HG03354 (cell line): ENCODE results near the gene FOXO6.

Experiments used
- ATAC-seq: cut with Tn5 transposase; IDR thresholded peaks from one replicate; pipeline ENCODE4 v1.9.1; 2021; ENCODE audit warnings: mild to moderate bottlenecking; ENCODE audit not compliant: unreplicated experiment, poor library complexity, severe bottlenecking

FOXO6 gene

GRCh38 chr1:41360786-41361494, at the start of gene FOXO6:
Gene FOXO6 (plus strand): TSS chr1:41361434.
- ATAC-seq, result peak; percentile 89

GRCh38 chr1:41312991-41313645, 48.1 kb upstream of the FOXO6 start:
- no peak for ATAC-seq

DNA sequence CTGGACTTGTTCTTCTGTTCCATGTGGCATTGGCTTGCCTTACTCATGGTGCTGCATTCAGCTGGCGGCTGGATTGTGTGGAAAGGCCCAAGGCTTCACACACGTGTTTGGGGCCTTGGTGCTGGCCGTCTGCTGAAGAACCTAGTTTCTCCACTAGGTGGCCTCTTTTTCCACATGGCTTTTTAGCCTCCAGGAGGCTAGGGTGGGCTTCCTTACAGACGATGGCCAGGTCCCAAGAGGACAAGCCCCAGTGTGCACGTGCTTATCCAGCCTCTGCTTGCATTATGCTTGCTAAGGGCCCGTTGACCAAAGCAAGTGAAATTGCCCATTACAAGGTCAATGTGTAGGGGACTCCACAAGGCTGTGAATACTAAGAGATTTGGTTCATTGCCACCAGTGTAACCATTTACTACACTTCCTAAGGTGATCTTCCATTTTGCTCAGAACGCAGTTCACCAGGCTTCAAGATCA, 47.5 kb upstream of the FOXO6 start:
- ATAC-seq, result no peak

DNA sequence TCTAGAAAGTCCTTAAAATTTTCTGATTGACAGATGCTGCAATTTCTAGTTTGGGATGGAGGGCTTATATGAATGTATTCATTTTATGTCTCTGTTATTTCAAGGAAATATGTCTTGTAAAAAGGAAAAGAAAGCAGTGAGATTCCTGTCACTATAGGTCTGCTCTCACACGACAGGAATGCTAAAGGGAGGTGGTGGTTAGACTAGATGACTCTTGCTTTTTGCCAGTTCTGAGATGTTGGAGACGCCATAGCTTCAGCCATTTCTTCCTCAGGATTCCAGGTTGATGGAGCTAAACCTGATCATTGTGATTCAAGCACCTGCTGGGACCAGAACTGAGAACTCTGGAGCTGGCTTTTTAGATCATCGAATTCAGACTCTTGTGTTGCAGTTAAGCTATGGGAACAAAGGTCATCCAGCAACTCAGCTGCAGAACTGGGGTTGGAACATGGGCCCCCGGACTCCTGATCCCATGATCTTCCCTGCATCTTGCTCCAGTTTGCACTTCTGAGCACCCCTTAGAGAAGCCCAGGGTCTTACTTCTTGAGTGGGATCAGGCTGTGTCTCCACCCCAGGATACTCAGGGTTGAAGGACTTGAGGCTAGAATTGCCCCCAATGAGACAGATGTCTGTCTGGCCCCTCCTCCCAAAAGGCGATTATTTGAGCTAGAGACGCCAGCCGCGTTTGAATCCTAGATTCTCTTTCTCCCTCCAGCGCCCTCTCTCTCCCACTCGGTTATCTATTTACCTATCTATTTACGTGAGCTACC, 46.7 kb upstream of the FOXO6 start:
- no peak for ATAC-seq

DNA sequence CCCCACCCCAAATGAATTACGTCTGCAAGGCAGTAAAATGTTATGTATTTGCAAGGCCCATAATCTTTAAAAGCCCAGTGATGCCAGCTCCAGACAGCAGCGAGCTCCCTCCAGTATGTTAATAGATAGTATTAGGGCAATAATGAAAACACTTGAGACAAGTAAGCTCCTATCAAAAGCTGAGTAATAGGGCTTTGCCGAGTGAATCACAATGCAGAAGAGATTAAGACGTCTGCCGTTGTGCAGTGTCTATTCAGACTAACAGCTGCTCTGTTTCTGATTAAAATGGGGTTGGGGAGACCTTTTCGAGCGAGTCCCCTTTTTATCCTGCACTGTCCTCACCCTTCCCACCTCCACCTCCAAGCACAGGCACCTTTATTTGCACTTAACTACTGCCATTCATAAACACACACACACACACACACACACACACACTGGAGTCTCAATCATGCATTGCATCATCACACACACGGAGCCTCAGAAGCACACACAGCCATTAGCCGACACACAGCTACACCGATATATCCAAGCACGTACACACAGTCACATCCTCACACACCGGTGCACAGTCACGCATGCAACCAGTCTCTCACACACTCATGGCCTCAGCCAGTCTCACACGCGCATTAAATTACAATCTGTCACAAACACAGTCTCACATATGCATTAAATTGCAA, 46.0 kb upstream of the FOXO6 start:
- ATAC-seq, result no peak

GRCh38 chr1:41315871-41316270, 45.4 kb upstream of the FOXO6 start:
- ATAC-seq, result no peak

- ATAC-seq, result no peak
Measured at GRCh38 chr1:41317361-41317760, 43.9 kb upstream of the FOXO6 start.

DNA sequence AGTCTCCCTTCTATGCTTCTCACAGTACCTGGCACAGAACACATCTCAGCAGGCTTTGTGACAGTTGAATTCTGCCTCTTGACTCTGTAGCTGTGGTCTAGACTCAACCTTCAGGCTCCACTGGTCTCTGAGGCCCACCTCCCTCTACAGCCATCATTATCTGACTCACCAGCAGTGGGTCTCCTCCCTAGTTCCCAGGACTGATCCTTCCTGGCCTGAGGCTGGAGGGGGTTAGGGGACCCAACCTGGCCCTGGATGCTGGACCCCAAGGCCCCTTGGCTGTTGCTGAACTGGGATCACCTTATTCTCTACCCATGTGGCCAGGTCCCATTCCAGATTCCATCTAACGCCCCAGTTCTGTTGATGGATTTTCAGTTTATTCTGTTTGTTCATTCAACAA, 43.1 kb upstream of the FOXO6 start:
- ATAC-seq, result no peak

DNA sequence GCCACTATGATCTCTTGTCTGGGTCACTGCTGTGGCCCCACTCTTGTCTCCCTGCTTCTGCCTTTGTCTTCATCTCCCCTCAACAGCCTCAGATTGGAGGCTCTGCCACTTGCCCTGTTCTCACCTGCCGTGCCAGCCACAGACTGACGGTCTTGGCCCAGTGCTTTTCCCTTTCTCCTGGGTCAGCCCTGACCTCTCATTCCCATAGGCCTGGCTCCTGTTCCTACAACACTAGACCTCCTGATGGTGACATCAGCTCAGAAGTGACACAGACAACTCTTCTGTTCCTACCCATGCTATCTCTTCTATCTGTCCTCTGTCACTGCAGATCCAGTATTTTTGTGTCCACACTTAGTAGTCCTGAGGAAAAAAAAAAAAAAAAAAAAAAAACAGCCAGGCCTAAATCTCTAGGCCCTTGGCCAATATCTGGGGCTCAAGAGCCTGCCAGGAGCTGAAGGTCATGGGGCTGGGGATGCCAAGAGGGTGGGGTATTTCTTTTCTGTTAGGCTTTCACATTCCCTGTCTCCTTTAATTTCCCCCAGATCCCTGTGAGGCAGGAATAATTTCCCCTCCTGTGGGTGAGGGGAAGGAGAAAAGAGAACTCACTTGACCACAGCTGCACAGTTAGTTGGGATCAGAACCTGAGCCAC, 42.0 kb upstream of the FOXO6 start:
- ATAC-seq, result no peak

DNA sequence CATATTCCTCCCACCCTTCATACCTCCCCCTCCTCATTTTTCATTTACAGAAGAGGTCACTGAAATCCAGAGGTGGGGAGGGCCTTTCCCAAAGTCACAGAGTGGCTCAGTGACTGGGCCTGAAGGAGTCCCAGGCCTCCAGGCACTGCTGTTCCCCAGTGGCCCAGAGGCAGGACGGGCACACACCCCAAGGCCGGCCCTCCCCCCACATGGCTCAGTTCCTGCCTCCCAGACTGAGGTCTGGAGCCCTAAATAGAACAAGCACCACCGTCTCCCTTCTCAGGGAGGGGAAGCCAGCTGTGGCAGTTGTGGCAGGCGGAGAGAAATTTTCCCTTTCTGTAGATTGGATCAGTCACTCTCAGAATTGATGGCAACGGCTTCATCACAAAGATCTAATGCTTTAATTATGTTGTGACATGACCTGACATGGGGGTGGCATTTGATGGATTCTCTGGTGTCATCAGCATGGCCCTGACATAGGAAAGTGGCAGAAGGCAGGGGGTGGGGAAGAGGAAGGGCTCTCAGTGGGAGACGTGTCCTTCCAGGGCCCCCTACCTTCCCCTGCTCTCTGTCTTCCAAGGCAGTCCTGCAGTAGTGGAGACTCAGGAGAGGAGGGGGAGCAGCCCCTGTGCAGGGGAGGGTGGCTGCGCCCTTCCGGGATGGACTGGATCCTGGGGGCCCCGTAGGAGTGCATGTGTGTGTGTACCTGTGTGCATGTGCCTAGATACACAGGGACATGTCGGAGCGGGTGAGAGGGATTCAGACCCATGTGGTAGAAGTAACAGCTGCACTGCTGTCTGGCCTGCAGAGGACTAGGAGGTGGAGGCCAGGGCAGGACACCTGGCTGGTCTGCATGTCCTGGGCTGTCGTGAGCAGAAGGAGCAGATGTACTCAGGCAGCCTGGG, 41.2 kb upstream of the FOXO6 start:
- ATAC-seq, result no peak

GRCh38 chr1:41320895-41321676, 40.1 kb upstream of the FOXO6 start:
- ATAC-seq, result no peak

DNA sequence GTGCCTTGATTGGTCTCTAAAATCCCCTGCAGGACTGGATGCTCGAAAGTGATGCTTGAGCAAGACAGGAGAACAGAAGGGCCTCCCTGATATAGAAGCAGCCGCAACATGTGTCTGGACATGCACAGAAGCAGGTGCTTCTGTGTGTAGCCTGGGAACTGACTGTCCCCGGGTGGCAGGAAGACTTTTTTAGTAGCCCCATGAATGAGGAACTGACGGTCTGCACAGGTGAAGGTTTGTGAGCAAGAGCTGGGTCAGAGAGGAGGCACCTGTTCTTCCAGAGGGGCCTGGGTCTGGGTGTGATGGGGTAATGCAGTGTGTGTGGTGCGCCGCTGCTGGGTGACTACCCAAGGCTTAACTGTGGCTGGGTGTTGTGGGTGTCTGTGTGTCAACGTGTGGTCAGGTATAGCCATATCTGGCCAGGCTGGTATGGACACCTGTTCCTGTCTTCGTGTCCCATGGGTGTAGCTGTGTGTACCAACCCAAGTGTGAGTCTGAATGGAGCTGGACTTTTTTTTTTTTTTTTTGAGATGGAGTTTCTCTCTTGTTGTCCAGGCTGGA, 39.1 kb upstream of the FOXO6 start:
- no peak for ATAC-seq

DNA sequence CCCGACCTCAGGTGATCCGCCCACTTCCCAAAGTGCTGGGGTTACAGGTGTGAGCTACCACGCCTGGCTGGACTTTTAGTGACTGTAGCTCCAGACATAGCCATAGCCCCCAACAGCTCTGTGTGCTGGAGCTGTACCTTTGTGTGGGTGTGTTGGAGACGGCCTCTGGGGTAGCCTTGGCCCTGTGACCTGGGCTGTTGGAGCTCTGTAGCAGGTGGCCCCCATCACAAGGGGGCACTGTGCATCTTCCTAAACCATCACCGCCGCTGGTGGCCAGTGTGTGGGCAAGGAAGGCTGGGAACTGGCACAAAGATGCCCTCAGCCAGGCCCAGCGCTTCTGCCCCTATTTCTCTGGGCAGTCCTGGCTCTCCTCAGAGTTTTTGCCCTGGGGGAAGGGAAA, 38.4 kb upstream of the FOXO6 start:
- ATAC-seq, result no peak

DNA sequence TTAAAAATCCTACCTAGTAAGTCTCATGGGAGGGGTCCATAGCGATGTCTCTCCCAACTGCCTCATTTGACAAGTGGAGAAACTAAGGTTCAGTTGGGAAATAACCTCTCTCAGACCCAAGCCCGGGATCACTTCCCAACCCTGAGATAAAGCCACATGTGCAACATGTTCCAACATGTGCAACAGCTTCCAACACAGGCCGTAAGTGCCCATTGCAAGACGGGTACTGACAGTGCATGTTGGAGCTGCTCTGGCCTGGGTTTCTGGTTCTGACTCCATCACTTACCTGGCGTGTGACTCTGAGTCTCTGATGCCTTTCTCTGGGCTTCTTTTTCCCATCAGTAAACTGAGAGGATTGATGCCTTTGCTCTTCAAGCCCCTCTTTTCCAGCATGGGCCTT, 38.0 kb upstream of the FOXO6 start:
- no peak for ATAC-seq

GRCh38 chr1:41325801-41326200, 35.4 kb upstream of the FOXO6 start:
- ATAC-seq, result no peak

DNA sequence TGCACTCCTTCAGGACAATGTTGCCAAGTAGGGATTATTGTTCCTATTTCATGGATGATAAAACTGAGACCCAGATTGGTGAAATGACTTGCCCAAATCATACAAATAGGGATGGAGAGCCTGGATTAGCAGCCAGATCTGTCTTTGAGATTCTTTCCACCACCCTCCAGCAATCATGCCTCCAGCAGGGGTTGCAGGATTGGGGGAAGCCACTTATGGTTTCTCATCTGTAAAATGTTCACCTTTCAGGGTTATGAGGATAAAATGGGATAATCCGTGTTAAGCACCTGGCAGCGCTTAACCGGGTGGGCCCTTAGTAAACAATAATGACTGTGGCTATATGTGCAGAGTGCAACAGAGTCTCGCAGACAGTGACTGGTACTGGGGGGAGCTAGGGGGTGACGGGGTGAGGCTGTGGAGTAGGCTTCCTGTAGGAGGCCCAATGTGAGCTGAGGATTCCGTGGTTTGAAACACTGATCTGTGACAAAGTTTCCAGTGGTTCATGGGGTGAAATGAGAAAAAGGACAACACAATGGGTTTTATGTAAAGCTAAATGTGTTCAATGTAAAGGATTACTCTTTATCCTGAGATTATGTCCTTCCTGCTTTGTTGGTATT, 33.7 kb upstream of the FOXO6 start:
- ATAC-seq, result no peak

- no peak for ATAC-seq
Measured at GRCh38 chr1:41328001-41328615, 33.1 kb upstream of the FOXO6 start.
